Measurements from ENCODE around the gene TMEM126A.
A peak's percentile ranks its signal among the peaks of the same experiment; 100 is the strongest.

TMEM126A gene

GRCh38 chr11:85682330-85683305 is 34.9 kb downstream of the TMEM126A start:
- H3K4me3 ChIP-seq (ENCODE audit: control insufficient read depth, low read depth, low read length) = peak overlapping the region; percentile 63
- DNase-seq (ENCODE audit: low read depth) = peak; percentile 52
- no peak for TF ChIP-seq CTCF (conservative IDR thresholded peaks at IDR 0.05; ENCODE audit: control insufficient read depth, insufficient read depth, low read depth, low read length)

- no peak for TF ChIP-seq CTCF (conservative IDR thresholded peaks at IDR 0.05; ENCODE audit: control insufficient read depth, insufficient read depth, low read depth, low read length)
- peak overlapping the region; percentile 70 for H3K4me3 ChIP-seq (ENCODE audit: control insufficient read depth, low read depth, low read length)
- peak; percentile 55 for DNase-seq (ENCODE audit: low read depth)
These were observed 37.5 kb downstream of the TMEM126A start for GRCh38 chr11:85685125-85685819.

- peak; percentile 99 for DNase-seq (ENCODE audit: low read depth)
- TF ChIP-seq CTCF (conservative IDR thresholded peaks at IDR 0.05; ENCODE audit: control insufficient read depth, insufficient read depth, low read depth, low read length) = no peak
- H3K4me3 ChIP-seq (ENCODE audit: control insufficient read depth, low read depth, low read length) = peak within 1 kb of the TSS; percentile 70
These were observed 38.2 kb downstream of the TMEM126A start, which contains the start of gene CCDC89 for GRCh38 chr11:85685820-85686459. Gene CCDC89, minus strand, starts transcription at chr11:85686195. Its CDS starts 65 bp downstream, at chr11:85686130.

GRCh38 chr11:85694385-85694980 is 46.7 kb downstream of the TMEM126A start:
- no peak overlapping the region for H3K4me3 ChIP-seq (ENCODE audit: control insufficient read depth, low read depth, low read length)
- peak; percentile 71 for DNase-seq (ENCODE audit: low read depth)
- peak; percentile 71 for TF ChIP-seq CTCF (conservative IDR thresholded peaks at IDR 0.05; ENCODE audit: control insufficient read depth, insufficient read depth, low read depth, low read length)

- DNase-seq (ENCODE audit: low read depth) = no peak
- H3K4me3 ChIP-seq (ENCODE audit: control insufficient read depth, low read depth, low read length) = no peak overlapping the region
- TF ChIP-seq CTCF (conservative IDR thresholded peaks at IDR 0.05; ENCODE audit: control insufficient read depth, insufficient read depth, low read depth, low read length) = no peak
These were observed 47.8 kb downstream of the TMEM126A start for GRCh38 chr11:85695546-85695945.

GRCh38 chr11:85697747-85698146 is 50.0 kb downstream of the TMEM126A start:
- TF ChIP-seq CTCF (conservative IDR thresholded peaks at IDR 0.05; ENCODE audit: control insufficient read depth, insufficient read depth, low read depth, low read length) = no peak
- no peak overlapping the region for H3K4me3 ChIP-seq (ENCODE audit: control insufficient read depth, low read depth, low read length)
- no peak for DNase-seq (ENCODE audit: low read depth)

All from fibroblast of mammary gland (primary cell).